ENCODE results near the gene ACSM6.

ACSM6 gene

DNA sequence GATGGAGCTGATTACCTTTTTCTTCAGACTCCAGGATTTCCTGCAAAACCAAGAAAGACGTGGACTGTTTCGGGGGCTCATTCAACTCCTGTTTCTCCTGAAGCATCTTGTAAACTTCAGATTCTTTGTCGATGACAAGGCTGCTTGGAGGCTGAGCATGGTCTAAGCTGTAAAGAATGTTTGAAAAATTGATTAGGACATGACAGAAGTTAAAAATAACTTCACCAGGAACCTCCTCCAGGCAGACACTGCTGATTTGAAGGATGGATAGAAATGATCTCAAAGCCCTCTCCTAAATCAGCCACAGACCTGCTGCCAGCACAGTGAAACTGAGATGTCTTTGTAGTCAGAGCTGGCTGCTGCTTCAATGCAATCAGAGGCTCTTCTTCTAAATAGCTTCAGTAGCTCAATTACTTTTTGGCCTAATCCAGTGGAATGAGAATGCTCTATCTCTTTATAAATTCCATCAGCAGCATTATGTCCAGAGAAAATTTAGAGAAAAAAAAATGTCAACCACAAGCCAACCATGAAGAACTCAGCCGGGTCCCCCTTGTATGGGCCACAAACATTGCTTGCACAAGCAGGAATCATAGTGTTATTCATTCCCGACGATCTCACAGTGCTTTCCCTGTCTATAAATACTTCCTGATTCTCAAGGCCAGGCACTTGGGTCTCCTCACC lies 53.3 kb downstream of the ACSM6 start:
- no peak for DNase-seq

DNA sequence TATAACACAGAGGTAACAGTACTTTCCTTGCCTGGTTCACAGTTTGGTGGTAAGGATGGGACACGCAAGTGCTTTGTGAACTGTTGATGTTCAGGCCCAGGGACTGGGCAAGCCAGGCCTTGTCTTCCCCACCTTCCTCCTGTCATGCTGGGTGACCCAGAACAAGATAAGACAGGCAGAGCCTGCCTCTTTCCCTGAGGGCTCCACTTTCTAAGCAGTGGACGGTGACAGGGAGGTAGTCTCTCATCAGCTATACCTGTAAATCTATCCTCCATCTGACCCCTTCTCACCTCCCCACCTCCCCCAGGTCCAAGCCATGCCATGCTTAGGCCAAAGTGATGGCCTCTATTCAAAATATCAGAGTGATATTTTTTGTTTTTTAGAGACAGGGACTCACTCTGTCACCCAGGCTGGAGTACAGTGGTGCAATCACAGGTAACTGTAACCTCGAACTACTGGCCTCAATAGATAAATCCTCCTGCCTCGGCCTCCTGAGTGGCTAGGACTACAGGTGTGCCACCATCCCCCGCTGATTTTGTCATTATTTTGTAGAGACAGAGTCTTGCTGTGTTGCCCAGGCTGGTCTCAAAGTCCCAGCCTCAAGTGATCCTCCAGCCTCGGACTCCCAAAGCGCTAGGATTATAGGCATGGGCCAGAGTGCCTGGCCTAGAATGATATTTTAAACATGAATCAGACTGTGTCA lies 54.0 kb downstream of the ACSM6 start:
- DNase-seq, result no peak

DNA sequence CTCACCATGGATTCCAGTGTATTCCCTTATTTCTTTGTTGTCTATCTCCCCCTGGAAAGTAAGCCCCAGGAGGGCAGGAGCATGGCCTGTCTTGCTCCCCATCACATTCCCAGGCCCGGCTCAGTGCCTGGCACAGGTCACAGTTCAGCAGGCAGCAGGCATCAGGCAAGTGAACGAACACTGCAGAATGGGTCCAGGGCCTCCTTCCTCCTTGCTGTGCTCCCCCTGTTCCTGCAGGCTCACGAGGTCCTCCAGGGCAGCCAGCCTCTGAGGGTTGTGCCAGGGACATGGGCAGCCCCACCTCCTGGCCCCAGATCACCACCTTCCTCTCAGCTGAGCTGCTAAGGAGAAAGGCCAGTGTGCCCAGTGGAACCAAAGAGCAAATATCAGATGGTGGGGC lies 55.0 kb downstream of the ACSM6 start:
- no peak for DNase-seq

- no peak for DNase-seq
Measured at GRCh38 chr10:95249467-95249866, 55.4 kb downstream of the ACSM6 start.

DNA sequence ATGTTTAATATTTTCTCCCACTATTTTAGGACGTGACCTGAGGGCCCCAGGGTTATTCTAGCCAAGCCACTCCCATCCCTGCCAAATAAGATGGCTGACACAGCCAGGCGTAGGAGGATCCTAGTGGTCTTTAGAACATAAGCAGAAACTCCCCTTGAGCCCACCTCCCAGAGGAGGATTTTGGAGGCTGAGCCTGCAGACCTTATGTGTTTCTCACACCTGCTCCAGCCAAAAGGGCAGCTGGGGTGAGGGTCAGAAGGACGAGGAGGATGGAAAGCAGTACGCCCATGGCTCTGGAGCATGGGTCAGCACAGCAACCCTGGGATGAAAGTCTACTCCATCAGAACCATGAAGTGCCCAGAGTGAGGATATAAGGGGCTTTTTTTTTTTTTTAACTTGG lies 56.8 kb downstream of the ACSM6 start:
- no peak for DNase-seq

DNA sequence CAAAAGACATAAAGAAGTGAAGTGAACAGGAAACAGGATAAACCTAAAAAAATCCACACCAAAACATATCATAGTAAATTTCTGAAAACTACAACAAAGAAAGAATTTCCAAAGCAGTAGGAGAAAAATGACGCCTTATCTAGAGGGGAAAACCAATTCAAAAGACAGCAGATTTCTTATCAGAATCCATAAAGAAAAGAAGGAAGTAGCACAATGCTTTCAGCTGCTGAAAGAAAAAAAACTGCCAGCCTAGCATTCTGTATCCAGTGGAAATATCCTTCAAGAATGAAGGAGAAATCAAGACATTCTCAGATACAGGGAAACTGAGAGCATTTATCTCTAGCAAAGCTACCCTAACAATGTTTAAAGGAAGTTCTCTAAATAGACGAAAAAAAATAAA lies 59.0 kb downstream of the ACSM6 start:
- no peak for DNase-seq

- DNase-seq, result no peak
Measured at GRCh38 chr10:95253686-95254085, 59.6 kb downstream of the ACSM6 start.

DNA sequence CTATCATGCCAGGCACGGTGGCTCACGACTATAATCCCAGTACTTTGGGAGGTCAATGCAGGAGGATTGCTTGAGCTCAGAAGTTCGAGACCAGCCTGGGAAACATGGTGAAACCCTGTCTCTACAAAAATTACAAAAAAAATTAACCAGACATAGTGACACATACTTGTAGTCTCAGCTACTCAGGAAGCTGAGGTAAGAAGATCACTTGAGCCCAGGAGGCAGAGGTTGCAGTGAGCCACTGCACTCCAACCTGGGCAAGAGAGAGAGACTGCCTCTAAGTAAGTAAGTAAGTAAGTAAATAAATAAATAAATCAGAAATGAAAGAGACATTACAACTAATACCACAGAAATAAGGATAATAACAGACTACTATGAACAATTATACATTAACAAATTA lies 60.6 kb downstream of the ACSM6 start:
- no peak for DNase-seq

GRCh38 chr10:95256268-95256667 lies 62.2 kb downstream of the ACSM6 start:
- no peak for DNase-seq

DNA sequence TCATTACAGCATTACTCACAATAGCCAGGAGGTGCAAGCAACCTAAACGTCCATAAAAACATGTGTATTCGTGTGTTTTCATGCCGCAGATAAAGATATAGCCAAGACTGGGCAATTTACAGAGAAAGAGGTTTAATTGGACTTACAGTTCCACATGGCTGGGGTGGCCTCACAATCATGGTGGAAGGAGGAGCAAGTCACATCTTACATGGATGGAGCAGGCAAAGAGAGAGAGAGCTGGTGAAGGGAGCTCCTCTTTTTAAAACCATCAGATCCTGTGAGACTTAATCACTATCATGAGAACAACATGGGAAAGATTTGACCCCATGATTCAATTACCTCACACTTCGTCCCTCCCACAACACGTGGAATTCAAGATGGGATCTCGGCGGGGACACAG lies 63.8 kb downstream of the ACSM6 start:
- DNase-seq, result no peak

DNA sequence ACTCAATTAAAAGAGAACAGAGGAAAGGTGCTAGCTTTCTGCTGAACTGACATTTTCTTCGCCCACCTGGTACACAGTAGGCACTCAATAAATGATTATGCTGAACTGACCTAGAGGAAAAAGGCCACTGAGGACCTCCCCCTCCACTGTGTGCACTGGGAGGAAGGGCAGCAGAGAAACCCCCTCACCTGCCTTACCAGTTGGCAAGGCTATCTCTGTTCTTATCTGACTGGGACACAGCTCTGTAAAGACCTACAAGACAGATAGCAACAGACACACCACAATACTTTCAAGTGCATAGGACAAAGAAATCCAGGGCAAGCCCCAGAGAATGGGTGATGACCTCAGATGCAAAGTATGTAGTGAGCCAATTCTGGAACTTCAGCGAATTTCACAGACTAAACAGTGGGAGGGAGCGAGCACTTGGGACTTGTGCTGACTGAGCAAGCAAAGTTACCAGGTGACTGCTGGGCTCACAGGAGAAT lies 66.4 kb downstream of the ACSM6 start:
- DNase-seq, result no peak

DNA sequence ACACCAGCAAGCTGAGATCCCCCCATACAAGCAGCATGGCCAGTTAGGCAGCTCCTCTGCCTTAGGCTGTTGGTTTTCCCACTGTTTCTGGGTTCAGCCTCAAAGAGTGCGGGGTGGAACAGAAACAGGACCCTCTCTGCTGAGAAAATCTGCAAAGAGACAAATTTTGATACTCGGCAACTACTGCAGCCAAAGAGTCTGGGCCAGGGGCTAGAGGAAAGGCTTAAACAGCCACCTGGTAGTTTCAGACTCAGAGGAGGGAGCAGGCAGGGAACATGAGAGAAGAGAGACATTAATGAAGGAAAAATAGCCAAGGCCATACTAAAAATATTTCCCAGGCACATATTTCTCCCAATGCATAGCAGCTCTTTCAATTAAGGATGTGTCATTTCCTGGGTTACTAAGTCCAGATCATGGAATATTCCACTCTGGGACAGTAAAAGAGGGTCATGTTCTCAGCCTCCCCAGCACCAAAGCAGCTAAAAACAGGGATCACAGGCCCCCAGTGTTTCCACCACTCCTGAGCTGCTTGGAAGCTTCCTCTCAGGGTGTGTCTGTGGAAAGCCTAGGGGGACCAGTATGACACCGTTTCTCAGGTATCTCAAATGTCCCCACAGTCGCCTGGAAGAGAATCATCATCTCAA lies 67.0 kb downstream of the ACSM6 start:
- DNase-seq, result no peak

GRCh38 chr10:95261926-95262325 lies 67.9 kb downstream of the ACSM6 start:
- DNase-seq, result no peak

DNA sequence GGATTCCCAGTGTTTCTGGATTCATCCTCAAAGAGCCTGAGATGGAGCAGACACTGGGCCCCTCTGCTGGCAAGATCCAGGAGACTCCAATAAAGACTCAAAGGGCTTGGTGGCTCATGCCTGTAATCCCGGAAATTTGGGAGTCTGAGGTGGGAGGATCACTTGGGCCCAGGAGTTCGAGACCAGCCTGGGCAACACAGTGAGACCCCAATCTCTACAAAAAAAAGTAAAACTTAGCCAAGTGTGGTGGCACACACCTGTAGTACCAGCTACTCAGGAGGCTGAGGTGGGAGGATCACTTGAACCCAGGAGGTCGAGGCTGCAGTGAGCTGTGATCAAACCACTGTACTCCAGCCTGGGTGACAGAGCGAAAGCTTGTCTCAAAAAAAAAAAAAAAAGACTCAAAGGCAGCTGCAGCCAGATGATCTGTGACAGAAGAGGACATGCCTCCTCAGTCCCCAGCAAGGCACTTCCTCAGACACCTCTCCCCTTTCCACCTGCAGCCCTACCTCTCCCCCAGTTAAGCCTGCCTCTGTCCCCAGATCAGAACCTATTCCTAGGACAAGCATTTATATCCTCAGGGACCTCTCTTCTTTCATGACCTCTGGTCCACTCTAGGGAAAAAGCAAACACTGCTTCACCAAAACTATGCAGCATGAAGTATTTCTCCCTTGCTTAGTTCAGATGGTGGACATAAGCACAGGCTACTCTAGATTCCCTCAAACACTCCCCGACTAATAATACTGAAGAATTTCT lies 68.9 kb downstream of the ACSM6 start:
- DNase-seq, result no peak

DNA sequence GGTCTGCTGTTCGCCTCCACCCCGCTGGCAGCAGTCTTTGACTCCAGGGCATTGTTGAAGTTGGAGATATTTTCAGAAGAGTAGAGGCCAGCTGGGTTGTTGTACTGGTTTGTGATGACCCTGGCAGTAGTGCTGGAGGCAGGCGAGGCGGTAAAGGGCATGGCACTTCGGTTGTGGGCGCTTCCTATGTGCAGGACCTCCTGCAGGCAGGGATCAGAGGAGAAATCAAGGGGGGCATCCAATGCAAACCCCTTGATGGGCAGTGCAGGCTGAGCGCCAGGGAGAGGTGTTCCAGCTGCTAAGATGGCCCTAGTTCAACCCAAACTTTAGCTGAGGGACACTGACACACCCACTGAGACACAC lies 69.8 kb downstream of the ACSM6 start:
- DNase-seq, result no peak

DNA sequence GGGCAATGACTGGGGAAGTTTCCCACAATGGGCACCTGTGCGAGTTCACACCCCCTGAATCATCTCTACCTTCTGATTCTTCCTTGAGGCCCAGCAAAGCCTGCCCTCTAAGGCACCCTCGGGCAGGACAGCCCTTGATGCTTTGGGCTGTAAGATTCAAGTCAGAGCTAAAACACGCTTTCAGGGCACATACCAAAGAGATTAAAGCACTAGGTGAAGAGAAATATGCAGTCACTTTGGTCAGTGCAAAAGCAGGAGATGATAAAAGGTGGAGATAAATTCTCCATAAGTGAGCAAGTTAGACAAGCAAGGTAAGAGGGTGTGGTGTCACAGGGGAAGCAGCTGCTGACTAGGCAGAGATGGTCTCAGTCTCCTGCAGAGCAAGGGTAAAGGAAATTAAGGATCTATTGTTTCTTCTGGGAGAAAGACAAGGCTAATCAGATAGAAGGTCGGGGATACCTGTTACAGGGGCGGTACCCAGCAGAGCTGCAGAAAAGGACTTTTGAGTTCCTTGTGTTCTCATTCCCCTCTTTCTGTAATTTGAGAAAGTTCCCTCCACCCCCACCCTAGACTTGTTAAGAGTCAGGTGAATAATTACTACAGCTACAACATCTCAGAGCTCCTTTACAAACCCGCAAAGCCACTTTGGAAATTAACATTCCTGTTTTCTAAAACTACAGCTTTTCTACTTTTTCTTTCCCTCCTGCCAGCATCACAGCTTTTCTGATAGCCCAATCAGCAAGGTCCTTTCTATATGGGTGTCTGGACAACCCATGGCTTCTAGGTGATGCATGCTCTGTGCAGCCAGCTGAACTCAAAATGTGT lies 70.4 kb downstream of the ACSM6 start:
- no peak for DNase-seq

- DNase-seq, result no peak
Measured at GRCh38 chr10:95265572-95265971, 71.5 kb downstream of the ACSM6 start.

- DNase-seq, result no peak
Measured at GRCh38 chr10:95266674-95267095, 72.6 kb downstream of the ACSM6 start.

GRCh38 chr10:95267251-95267650 lies 73.2 kb downstream of the ACSM6 start:
- DNase-seq, result no peak

GRCh38 chr10:95268438-95268837 lies 74.4 kb downstream of the ACSM6 start:
- DNase-seq, result no peak

- no peak for DNase-seq
Measured at GRCh38 chr10:95273393-95274312, 79.6 kb downstream of the ACSM6 start.
